ENCODE results near the gene CD300A. TPM values are rescaled to one million over a fixed set of nuclear protein-coding genes. Genes with fewer than 3 reads are reported as not detected.

Gene CD300A
- total and polyA plus RNA-seq, 2 of the 4 experiments (the other 2 are of a cell fraction): not detected

DNA sequence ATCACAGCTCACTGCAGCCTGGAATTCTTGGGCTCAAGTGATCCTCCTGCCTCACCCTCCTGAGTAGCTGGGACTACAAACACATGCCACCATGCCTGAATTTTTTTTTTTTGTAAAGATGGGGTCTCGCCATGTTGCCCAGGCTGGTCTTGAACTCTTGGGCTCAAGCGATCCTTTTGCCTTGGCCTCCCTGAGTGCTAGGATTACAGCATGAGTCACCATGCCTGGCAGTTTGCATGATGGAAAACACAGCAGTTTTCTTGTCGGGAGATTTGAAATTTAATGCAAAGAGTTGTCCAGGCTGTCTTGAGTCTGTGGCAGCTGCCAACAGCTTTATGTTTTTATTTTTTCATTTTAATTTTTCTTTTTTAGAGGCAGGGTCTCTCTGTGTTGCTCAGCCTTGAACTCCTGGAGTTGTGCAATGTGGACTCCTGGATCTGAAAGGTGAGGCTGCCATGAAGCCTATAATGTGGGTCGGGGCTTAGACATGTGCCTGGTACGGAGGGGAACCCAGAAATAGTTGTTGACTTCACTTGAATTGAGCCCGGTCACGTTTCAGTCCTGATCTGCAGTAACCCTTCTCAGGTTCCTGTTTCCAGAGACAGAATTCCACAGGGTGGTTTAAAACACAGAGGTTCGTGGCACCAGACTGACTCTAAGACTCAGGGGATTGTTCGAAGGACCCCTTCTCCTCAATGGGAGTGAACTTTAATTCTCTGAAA is 18.7 kb downstream of the CD300A start:
- Histone ChIP-seq H3K4me2 (ENCODE audit: low read depth, low read length) (no peak overlapping the region), H3K9ac (ENCODE audit: low read depth, low read length) (no peak overlapping the region), H3K27ac (ENCODE audit: insufficient read depth, low read length) (no peak overlapping the region), H3K18ac (ENCODE audit: low read depth, low read length) (no peak overlapping the region), H3K4ac (ENCODE audit: low read depth, low read length) (no peak overlapping the region), H2AK9ac (replicated peaks; ENCODE audit: low read depth, low read length, poor library complexity) (peak overlapping the region; percentile 72), H2BK15ac (ENCODE audit: low read depth, low read length) (no peak overlapping the region), H3K9me1 (ENCODE audit: insufficient read depth, low read length) (no peaks in the 10 kb centered on the region), H3K23ac (ENCODE audit: low read depth, low read length) (no peak overlapping the region), H4K5ac (ENCODE audit: low read depth, low read length) (no peak overlapping the region), H2AFZ (replicated peaks; ENCODE audit: low read length, poor library complexity) (no peak overlapping the region), H3K9me3 (ENCODE audit: control insufficient read depth, insufficient read depth, low read length) (peaks cover 8% of the 10 kb centered on the region; the same call in 1 of the 2 replicates), H3K4me3 (ENCODE audit: insufficient read depth, low read depth, low read length) (no peak overlapping the region), H3K56ac (ENCODE audit: extremely low read depth, insufficient read depth, low read length) (no peak overlapping the region), H3K14ac (replicated peaks; ENCODE audit: low read depth, low read length) (no peak overlapping the region), H4K91ac (ENCODE audit: insufficient read depth, low read depth, low read length) (no peak overlapping the region), H3K4me1 (ENCODE audit: control insufficient read depth, insufficient read depth, low read length) (no peaks in the 10 kb centered on the region), H2AK5ac (ENCODE audit: low read depth, low read length) (no peak overlapping the region), H2BK20ac (ENCODE audit: low read depth, low read length) (no peak overlapping the region), H3K27me3 (ENCODE audit: control insufficient read depth, insufficient read depth, low read length) (no peaks in the 10 kb centered on the region), H3K79me1 (ENCODE audit: low read depth in 1 of 2, low read length in 2 of 2) (no peaks in the 10 kb centered on the region), H2BK120ac (ENCODE audit: low read depth, low read length) (no peak overlapping the region), H4K8ac (ENCODE audit: low read depth in 2 of 2, low read length in 2 of 2) (no peak overlapping the region), H3K36me3 (ENCODE audit: control insufficient read depth, insufficient read depth, low read length) (no peaks in the 10 kb centered on the region), H4K20me1 (ENCODE audit: insufficient read depth, low read length) (no peaks in the 10 kb centered on the region), H2BK5ac (ENCODE audit: low read depth, low read length, poor library complexity, severe bottlenecking) (no peak overlapping the region)
- DNase-seq: no peak
- ATAC-seq (ENCODE audit: low read depth): no peak
- 36% methylated on average over 2 of the region's 9 CpGs; no CpG with 5 or more reads in 1 of the 2 experiments for WGBS, 2 experiments (ENCODE audit: extremely low coverage in 2 of 2, insufficient read length in 1 of 2)
- POLR2A ChIA-PET (ENCODE audit: unreplicated experiment): no interaction called here
- in situ Hi-C loops (cut with MboI; ENCODE audit: low sequenced_read_pairs): no loop called here
- intact Hi-C loops (cut with micrococcal nuclease): no loop called here
- no TSS peak for BruUV-seq (replicated peaks)
- TF ChIP-seq POLR2A (IDR thresholded peaks at IDR 0.05; ENCODE audit: low read depth, low read length) (no peak), CHD1 (IDR thresholded peaks at IDR 0.05; ENCODE audit: low read depth, low read length) (no peak), USF2 (IDR thresholded peaks at IDR 0.05; ENCODE audit: low read depth, low read length) (no peak), SMC3 (IDR thresholded peaks at IDR 0.05; ENCODE audit: low read depth, low read length) (no peak), RAD21 (IDR thresholded peaks at IDR 0.05; ENCODE audit: low read length) (no peak), FOS (IDR thresholded peaks at IDR 0.05; ENCODE audit: low read depth, low read length) (no peak)
- TF ChIP-seq, protein P1, sequence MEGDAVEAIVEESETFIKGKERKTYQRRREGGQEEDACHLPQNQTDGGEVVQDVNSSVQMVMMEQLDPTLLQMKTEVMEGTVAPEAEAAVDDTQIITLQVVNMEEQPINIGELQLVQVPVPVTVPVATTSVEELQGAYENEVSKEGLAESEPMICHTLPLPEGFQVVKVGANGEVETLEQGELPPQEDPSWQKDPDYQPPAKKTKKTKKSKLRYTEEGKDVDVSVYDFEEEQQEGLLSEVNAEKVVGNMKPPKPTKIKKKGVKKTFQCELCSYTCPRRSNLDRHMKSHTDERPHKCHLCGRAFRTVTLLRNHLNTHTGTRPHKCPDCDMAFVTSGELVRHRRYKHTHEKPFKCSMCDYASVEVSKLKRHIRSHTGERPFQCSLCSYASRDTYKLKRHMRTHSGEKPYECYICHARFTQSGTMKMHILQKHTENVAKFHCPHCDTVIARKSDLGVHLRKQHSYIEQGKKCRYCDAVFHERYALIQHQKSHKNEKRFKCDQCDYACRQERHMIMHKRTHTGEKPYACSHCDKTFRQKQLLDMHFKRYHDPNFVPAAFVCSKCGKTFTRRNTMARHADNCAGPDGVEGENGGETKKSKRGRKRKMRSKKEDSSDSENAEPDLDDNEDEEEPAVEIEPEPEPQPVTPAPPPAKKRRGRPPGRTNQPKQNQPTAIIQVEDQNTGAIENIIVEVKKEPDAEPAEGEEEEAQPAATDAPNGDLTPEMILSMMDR (conservative IDR thresholded peaks at IDR 0.05; ENCODE audit: low read depth, low read length): no peak
- TF ChIP-seq, protein P2, sequence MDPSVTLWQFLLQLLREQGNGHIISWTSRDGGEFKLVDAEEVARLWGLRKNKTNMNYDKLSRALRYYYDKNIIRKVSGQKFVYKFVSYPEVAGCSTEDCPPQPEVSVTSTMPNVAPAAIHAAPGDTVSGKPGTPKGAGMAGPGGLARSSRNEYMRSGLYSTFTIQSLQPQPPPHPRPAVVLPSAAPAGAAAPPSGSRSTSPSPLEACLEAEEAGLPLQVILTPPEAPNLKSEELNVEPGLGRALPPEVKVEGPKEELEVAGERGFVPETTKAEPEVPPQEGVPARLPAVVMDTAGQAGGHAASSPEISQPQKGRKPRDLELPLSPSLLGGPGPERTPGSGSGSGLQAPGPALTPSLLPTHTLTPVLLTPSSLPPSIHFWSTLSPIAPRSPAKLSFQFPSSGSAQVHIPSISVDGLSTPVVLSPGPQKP (IDR thresholded peaks at IDR 0.05; ENCODE audit: borderline replicate concordance, low read depth, low read length): no peak
- dilution Hi-C loops (cut with HindIII; ENCODE audit: low sequenced_read_pairs, unreplicated experiment): no loop called here
- CTCF ChIA-PET: no interaction called here

Data from IMR-90 (cell line).